Immature natural killer cell (primary cell): Measurements from ENCODE around the gene MROH8. TPM values are rescaled to one million over a fixed set of nuclear protein-coding genes. Genes with fewer than 3 reads are reported as not detected.
A peak's percentile ranks its signal among the peaks of the same experiment; 100 is the strongest.
"Not testable (repeated sequence)": the region's sequence is repeated elsewhere in the genome, so short reads cannot be mapped to it uniquely, and the experiment has no call there.

Experiments used
- DNase-seq, 3 donors: peaks; one replicate each; pipeline ENCODE4 v3.0.0; 2022; ENCODE audit warnings: mixed read lengths in 1 of 3
- H3K27ac Mint-ChIP-seq, 6 donors: one replicate each; pipeline ENCODE4 v1.8.0; 2020; ENCODE audit warnings: mixed read lengths in 6 of 6, mild to moderate bottlenecking in 5 of 6, inconsistent platforms in 4 of 6, moderate library complexity in 3 of 6
- H3K27me3 Mint-ChIP-seq, 3 donors: one replicate each; pipeline ENCODE4 v1.8.0; 2020 to 2021; ENCODE audit warnings: low read depth in 3 of 3, mild to moderate bottlenecking in 3 of 3, mixed read lengths in 3 of 3, moderate library complexity in 3 of 3, inconsistent platforms in 1 of 3
- H3K36me3 Mint-ChIP-seq, 3 donors: one replicate each; pipeline ENCODE4 v1.8.0; 2020; ENCODE audit warnings: mixed read lengths in 3 of 3, inconsistent platforms in 2 of 3, mild to moderate bottlenecking in 2 of 3
- H3K4me1 Mint-ChIP-seq, 2 donors: one replicate each; pipeline ENCODE4 v1.8.0; 2020; ENCODE audit warnings: inconsistent platforms in 2 of 2, mild to moderate bottlenecking in 2 of 2, mixed read lengths in 2 of 2, moderate library complexity in 1 of 2
- H3K4me3 Mint-ChIP-seq, 5 donors: one replicate each; pipeline ENCODE4 v1.8.0; 2020; ENCODE audit warnings: mild to moderate bottlenecking in 5 of 5, mixed read lengths in 5 of 5, inconsistent platforms in 3 of 5, moderate library complexity in 3 of 5
- H3K9me3 Mint-ChIP-seq, 6 donors: one replicate each; pipeline ENCODE4 v1.8.0; 2020; ENCODE audit warnings: mild to moderate bottlenecking in 6 of 6, mixed read lengths in 6 of 6, inconsistent platforms in 4 of 6, moderate library complexity in 3 of 6
- polyA plus RNA-seq, 3 donors: library from polyadenylated mRNA; unstranded; fragments of 300-500 nt; fragmentation: Illumina TruSeq; gene quantifications; one replicate each; pipeline ENCODE4 v1.2.3, GENCODE V29; 2021

MROH8 gene
- polyA plus RNA-seq, 3 donors from 2014 or later, result 2.1 to 3.4 (median 2.6) TPM

- H3K27me3 Mint-ChIP-seq, result peaks cover 0 to 2% (median 0%) of the 10 kb centered on the region in 3 donors
- H3K4me1 Mint-ChIP-seq, result peaks cover 18 to 35% of the 10 kb centered on the region in 2 donors
- peaks cover 0 to 16% (median 11%) of the 10 kb centered on the region in 3 donors for H3K36me3 Mint-ChIP-seq
- no peaks in the 10 kb centered on the region for H3K9me3 Mint-ChIP-seq
- no peak for DNase-seq
- no peak overlapping the region for H3K4me3 Mint-ChIP-seq
- no peak overlapping the region for H3K27ac Mint-ChIP-seq
These were observed 102.3 kb downstream of the MROH8 start for GRCh38 chr20:37077009-37077408.

- DNase-seq, result no peak
- peak overlapping the region in 2 of 6 donors; percentile 69 to 83 for H3K27ac Mint-ChIP-seq
- H3K9me3 Mint-ChIP-seq, result no peaks in the 10 kb centered on the region
- H3K27me3 Mint-ChIP-seq, result peaks cover 0 to 2% (median 0%) of the 10 kb centered on the region in 3 donors
- H3K4me1 Mint-ChIP-seq, result peaks cover 18 to 35% of the 10 kb centered on the region in 2 donors
- H3K4me3 Mint-ChIP-seq, result no peak overlapping the region
- H3K36me3 Mint-ChIP-seq, result peaks cover 0 to 14% (median 11%) of the 10 kb centered on the region in 3 donors
These were observed 103.2 kb downstream of the MROH8 start for GRCh38 chr20:37075932-37076685.

DNA sequence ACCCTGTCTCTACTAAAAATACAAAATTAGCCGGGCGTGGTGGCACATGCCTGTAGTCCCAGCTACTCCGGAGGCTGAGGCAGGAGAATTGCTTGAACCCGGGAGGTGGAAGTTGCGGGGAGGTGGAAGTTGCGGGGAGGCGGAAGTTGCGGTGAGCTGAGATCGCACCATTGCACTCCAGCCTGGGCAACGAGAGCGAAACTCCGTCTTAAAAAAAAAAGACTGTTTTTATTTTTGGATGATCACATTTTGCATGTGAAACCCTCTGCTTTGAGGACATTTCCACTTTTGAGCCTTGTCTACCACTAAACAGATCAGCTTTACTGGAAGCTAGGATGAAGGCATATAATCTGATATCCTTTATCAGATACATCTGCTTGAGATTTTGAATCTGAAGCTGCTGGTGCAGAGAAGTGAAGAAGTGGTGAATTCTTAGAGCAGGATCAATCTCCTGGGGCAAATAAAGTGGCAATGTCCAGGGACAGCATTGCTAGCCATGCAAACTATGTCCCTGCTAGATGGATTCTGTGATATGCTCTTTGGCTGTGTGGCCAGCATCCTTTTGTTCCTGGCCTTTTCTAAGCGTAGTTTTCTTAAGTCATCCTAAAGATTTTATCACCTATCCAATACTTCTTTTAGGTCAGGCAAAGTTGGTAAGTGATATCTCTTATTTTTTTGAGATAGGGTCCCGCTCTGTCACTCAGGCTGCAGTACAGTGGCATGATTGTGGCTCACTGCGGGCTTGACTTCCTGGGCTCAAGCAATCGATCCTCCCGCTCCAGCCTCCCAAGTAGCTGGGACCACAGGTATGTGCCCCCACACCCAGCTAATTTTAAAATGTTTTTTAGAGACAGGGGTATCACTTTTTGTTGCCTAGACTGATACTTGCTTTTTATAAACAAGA, 106.8 kb downstream of the MROH8 start:
- peaks cover 0 to 2% (median 0%) of the 10 kb centered on the region in 3 donors for H3K27me3 Mint-ChIP-seq
- peak overlapping the region in 3 of 6 donors; percentile 18 to 94 (median 25) for H3K27ac Mint-ChIP-seq
- no peak overlapping the region for H3K4me3 Mint-ChIP-seq
- no peak for DNase-seq
- peaks cover 17 to 24% of the 10 kb centered on the region in 2 donors for H3K4me1 Mint-ChIP-seq
- no peaks in the 10 kb centered on the region for H3K9me3 Mint-ChIP-seq
- H3K36me3 Mint-ChIP-seq, result peaks cover 0 to 11% (median 10%) of the 10 kb centered on the region in 3 donors

DNA sequence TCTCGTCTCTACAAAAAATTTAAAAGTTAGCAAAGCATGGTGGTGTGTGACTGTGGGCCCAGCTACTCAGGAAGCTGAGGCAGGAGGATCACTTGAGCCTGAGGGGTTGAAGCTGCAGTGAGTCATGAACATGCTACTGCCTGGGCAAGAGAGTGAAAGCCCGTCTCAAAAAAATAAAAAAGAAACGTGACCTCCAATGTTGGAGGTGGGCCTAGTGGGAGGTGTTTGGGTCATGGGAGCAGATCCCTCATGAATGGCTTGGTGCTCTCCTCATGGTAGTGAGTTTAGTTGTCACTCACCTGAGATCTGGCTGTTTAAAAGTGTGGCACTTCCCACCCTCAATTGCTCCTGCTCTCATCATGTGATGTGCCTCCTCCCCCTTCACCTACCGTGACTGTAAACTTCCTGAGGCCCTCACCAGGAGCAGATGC, 107.9 kb downstream of the MROH8 start:
- H3K4me3 Mint-ChIP-seq, result peak overlapping the region; percentile 42 to 56 (median 47)
- peaks cover 0 to 15% (median 11%) of the 10 kb centered on the region in 3 donors for H3K36me3 Mint-ChIP-seq
- peak overlapping the region; percentile 85 to 94 (median 88) for H3K27ac Mint-ChIP-seq
- peaks cover 0 to 2% (median 0%) of the 10 kb centered on the region in 3 donors for H3K27me3 Mint-ChIP-seq
- peak; percentile 21 to 43 (median 24) for DNase-seq
- H3K4me1 Mint-ChIP-seq, result peaks cover 15 to 20% of the 10 kb centered on the region in 2 donors
- H3K9me3 Mint-ChIP-seq, result no peaks in the 10 kb centered on the region

- H3K36me3 Mint-ChIP-seq, result peaks cover 0 to 21% (median 8%) of the 10 kb centered on the region in 3 donors
- not testable (repeated sequence) for H3K27ac Mint-ChIP-seq, DNase-seq, H3K9me3 Mint-ChIP-seq, H3K27me3 Mint-ChIP-seq, H3K4me3 Mint-ChIP-seq
- peaks cover 14% of the 10 kb centered on the region in 2 donors for H3K4me1 Mint-ChIP-seq
These were observed 109.8 kb downstream of the MROH8 start for GRCh38 chr20:37069563-37069962.

DNA sequence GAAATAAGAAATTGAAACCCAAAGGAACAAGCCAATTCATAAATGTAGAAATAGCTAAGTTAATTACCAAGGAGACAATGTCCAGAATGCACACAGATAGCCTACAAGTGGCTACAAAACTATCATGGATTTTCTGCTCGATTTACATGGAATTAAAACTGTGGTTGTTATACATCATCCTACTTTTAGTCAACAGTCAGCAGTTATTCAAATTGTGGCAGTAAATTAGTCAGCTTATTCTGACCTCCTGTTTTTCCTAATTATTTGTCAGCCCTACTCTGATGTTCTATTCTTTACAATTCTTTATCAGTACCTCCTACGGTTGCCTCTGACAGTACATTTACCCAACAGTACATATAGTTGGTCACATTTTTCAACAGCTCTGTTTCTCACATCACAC, 113.2 kb downstream of the MROH8 start:
- H3K27ac Mint-ChIP-seq, result no peak overlapping the region
- no peaks in the 10 kb centered on the region for H3K9me3 Mint-ChIP-seq
- H3K27me3 Mint-ChIP-seq, result no peaks in the 10 kb centered on the region
- no peak overlapping the region for H3K4me3 Mint-ChIP-seq
- H3K36me3 Mint-ChIP-seq, result peaks cover 8 to 29% (median 10%) of the 10 kb centered on the region in 3 donors
- DNase-seq, result no peak
- H3K4me1 Mint-ChIP-seq, result peaks cover 4% of the 10 kb centered on the region in 2 donors

DNA sequence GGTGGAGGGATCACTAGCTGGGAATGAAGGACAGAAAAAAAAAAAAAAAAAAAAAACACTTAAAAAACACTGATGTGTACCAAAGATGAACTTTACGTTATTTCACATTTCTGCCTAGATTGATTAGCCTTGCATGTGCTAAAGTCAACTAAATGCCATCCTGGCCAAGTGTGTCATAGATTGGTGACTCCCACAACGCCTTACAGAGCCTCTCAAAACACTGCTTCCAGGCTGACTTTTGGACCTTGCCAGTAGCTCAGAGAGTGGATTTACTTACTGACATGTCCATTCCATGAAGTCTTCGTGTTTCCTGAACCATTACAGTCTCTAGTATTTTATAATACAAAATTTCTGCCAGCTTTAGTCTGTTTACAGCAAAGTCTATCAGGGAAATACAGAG, 124.1 kb downstream of the MROH8 start:
- Mint-ChIP-seq H3K4me1 (no peaks in the 10 kb centered on the region), H3K27me3 (peaks cover 0 to 2% (median 0%) of the 10 kb centered on the region in 3 donors), H3K4me3 (no peak overlapping the region), H3K36me3 (peaks cover 38 to 63% (median 39%) of the 10 kb centered on the region in 3 donors), H3K27ac (peak overlapping the region in 1 of 6 donors; percentile 41), H3K9me3 (no peaks in the 10 kb centered on the region)
- no peak for DNase-seq

- Mint-ChIP-seq H3K9me3 (no peaks in the 10 kb centered on the region), H3K27ac (peak overlapping the region in 4 of 6 donors; percentile 10 to 72 (median 20)), H3K4me3 (no peak overlapping the region), H3K27me3 (peaks cover 0 to 4% (median 0%) of the 10 kb centered on the region in 3 donors), H3K36me3 (peaks cover 30 to 56% (median 38%) of the 10 kb centered on the region in 3 donors), H3K4me1 (no peaks in the 10 kb centered on the region)
- DNase-seq, result no peak
These were observed 126.0 kb downstream of the MROH8 start for GRCh38 chr20:37053230-37053950.

Other genes starting within 250 kb of the MROH8 start
- 100 to 1,000 TPM; 202 to 354 (median 297) TPM for gene SAMHD1, start 227.8 kb downstream of the MROH8 start, polyA plus RNA-seq
- gene RBL1, start 83.6 kb downstream of the MROH8 start, polyA plus RNA-seq, result 10 to 100 TPM in 1 of 3 donors, 1 to 10 TPM in 2; 2.9 to 11.1 (median 6.0) TPM
- gene RPN2, start 218 bp downstream of the MROH8 start, polyA plus RNA-seq, result 100 to 1,000 TPM; 238 to 353 (median 312) TPM
- not detected for gene GHRH, start 82.3 kb upstream of the MROH8 start, polyA plus RNA-seq
- gene MANBAL, start 110.1 kb upstream of the MROH8 start, polyA plus RNA-seq, result 10 to 100 TPM in 2 of 3 donors, 1 to 10 TPM in 1; 9.6 to 26.0 (median 23.0) TPM
- 1 to 10 TPM in 1 of 3 donors, under 1 TPM in 1, not detected in 1; 0.82 to 4.1 TPM for gene SRC, start 166.6 kb upstream of the MROH8 start, polyA plus RNA-seq